GM12892 (cell line): ENCODE data around the gene KRTAP2-2.
"Not testable (repeated sequence)": the region's sequence is repeated elsewhere in the genome, so short reads cannot be mapped to it uniquely, and the experiment has no call there.

Experiments used
- DNase-seq: peaks from one replicate; pipeline ENCODE4 v3.0.0; 2011; ENCODE audit not compliant: insufficient read length
- FAIRE-seq: peaks from 2 replicates; lab custom pipeline; 2011; peaks lifted over from hg19 to GRCh38; lab: Jason Lieb, UNC
- POLR2A ChIP-seq: IDR thresholded peaks from 2 replicates; pipeline ENCODE4 v1.6.1; 2011; ENCODE audit warnings: low read depth, low read length, control low read depth
- POLR2AphosphoS5 ChIP-seq: IDR thresholded peaks from 2 replicates; pipeline ENCODE4 v1.6.1; 2011; ENCODE audit warnings: low read depth, low read length, control low read depth
- TAF1 ChIP-seq: IDR thresholded peaks from 2 replicates; pipeline ENCODE4 v1.6.1; 2011; ENCODE audit warnings: low read depth, mild to moderate bottlenecking, control low read depth, low read length, borderline replicate concordance

KRTAP2-2 gene

GRCh38 chr17:41058741-41059140 is 3.7 kb upstream of the KRTAP2-2 start:
- FAIRE-seq (no peak), DNase-seq (no peak)
- TF ChIP-seq POLR2A, result no peak
- TF ChIP-seq TAF1, result no peak
- no peak for TF ChIP-seq POLR2AphosphoS5

GRCh38 chr17:41057547-41057946 is 2.5 kb upstream of the KRTAP2-2 start:
- no peak for DNase-seq
- no peak for TF ChIP-seq POLR2AphosphoS5
- no peak for TF ChIP-seq POLR2A
- no peak for TF ChIP-seq TAF1
- FAIRE-seq, result peak; percentile 21

- not testable (repeated sequence) for DNase-seq, FAIRE-seq
These were observed 474 bp downstream of the KRTAP2-2 start for GRCh38 chr17:41054556-41054955.

GRCh38 chr17:41054025-41054424 is 1.0 kb downstream of the KRTAP2-2 start:
- DNase-seq, result no peak
- TF ChIP-seq POLR2A (no peak), POLR2AphosphoS5 (no peak), TAF1 (no peak)
- FAIRE-seq, result no peak

- DNase-seq (no peak), FAIRE-seq (no peak)
- TF ChIP-seq TAF1, result no peak
- no peak for TF ChIP-seq POLR2A
- TF ChIP-seq POLR2AphosphoS5, result no peak
These were observed 2.5 kb downstream of the KRTAP2-2 start for GRCh38 chr17:41052566-41052965.

- no peak for DNase-seq
- FAIRE-seq, result no peak
- TF ChIP-seq POLR2A, result no peak
- TF ChIP-seq POLR2AphosphoS5, result no peak
- TF ChIP-seq TAF1, result no peak
These were observed 5.9 kb downstream of the KRTAP2-2 start for GRCh38 chr17:41049110-41049509.

GRCh38 chr17:41048441-41048840 is 6.6 kb downstream of the KRTAP2-2 start:
- FAIRE-seq (no peak), DNase-seq (no peak)
- TF ChIP-seq POLR2A (no peak), TAF1 (no peak), POLR2AphosphoS5 (no peak)

- not testable (repeated sequence) for DNase-seq, FAIRE-seq
These were observed 8.1 kb downstream of the KRTAP2-2 start, which contains the start of gene KRTAP2-1 for GRCh38 chr17:41046735-41047465. Gene KRTAP2-1 (minus strand): TSS chr17:41047316. CDS start chr17:41047267, 49 bp downstream.

GRCh38 chr17:41042953-41043352 is 12.1 kb downstream of the KRTAP2-2 start:
- no peak for FAIRE-seq
- no peak for TF ChIP-seq POLR2AphosphoS5
- no peak for TF ChIP-seq TAF1
- no peak for TF ChIP-seq POLR2A
- no peak for DNase-seq

- not testable (repeated sequence) for FAIRE-seq, DNase-seq
These were observed 14.1 kb downstream of the KRTAP2-2 start, which contains the start of gene KRTAP1-1 for GRCh38 chr17:41040783-41041571. Gene KRTAP1-1 (minus strand): TSS chr17:41041450. CDS start chr17:41041397, 53 bp downstream.

- no peak for FAIRE-seq
- no peak for DNase-seq
These were observed 17.1 kb downstream of the KRTAP2-2 start for GRCh38 chr17:41037853-41038350.

GRCh38 chr17:41034346-41034935 is 20.6 kb downstream of the KRTAP2-2 start, which contains the start of gene KRTAP1-3:
Gene KRTAP1-3 (minus strand): TSS chr17:41034874. CDS start chr17:41034821, 53 bp downstream.
- not testable (repeated sequence) for DNase-seq, FAIRE-seq

More at GRCh38 chr17:41037853-41038350, 17.1 kb downstream of the KRTAP2-2 start:
- no peak for TF ChIP-seq POLR2AphosphoS5
- TF ChIP-seq TAF1, result no peak
- TF ChIP-seq POLR2A, result no peak
